ENCODE data around the gene EIF3B.
A peak's percentile ranks its signal among the peaks of the same experiment; 100 is the strongest.
"Not testable (repeated sequence)": the region's sequence is repeated elsewhere in the genome, so short reads cannot be mapped to it uniquely, and the experiment has no call there.

The EIF3B gene
- 126 to 167 (median 160) reads per million in 3 donors for total RNA-seq

- Histone ChIP-seq H3K4me1 (ENCODE audit: control insufficient read depth, insufficient read depth, low read length, poor library complexity, severe bottlenecking) (peaks cover 32% of the 10 kb centered on the region), H3K9me3 (ENCODE audit: control insufficient read depth, low read length) (no peaks in the 10 kb centered on the region), H3K27ac (ENCODE audit: insufficient read depth, low read length, poor library complexity, severe bottlenecking) (peak within 1 kb of the TSS; percentile 98), H3K36me3 (ENCODE audit: control insufficient read depth, insufficient read depth, low read length) (peaks cover 6% of the 10 kb centered on the region), H3K4me3 (ENCODE audit: insufficient read depth, low read depth, low read length, poor library complexity, severe bottlenecking) (peak within 1 kb of the TSS; percentile 88), H3K27me3 (replicated peaks; ENCODE audit: control insufficient read depth, insufficient read depth, low read length, poor library complexity, severe bottlenecking) (no peaks in the 10 kb centered on the region)
- DNase-seq, result peak; percentile 81 to 86 (median 81)
Measured at GRCh38 chr7:2354186-2354938, at the start of gene EIF3B. Gene EIF3B, plus strand, starts transcription at chr7:2354827. Its CDS starts 95 bp downstream, at chr7:2354922.

GRCh38 chr7:2305258-2305657 lies 49.4 kb upstream of the EIF3B start:
- H3K36me3 ChIP-seq (ENCODE audit: control insufficient read depth, insufficient read depth, low read length); H3K27ac ChIP-seq (ENCODE audit: insufficient read depth, low read length, poor library complexity, severe bottlenecking); DNase-seq; H3K9me3 ChIP-seq (ENCODE audit: control insufficient read depth, low read length); H3K4me1 ChIP-seq (ENCODE audit: control insufficient read depth, insufficient read depth, low read length, poor library complexity, severe bottlenecking); H3K27me3 ChIP-seq (replicated peaks; ENCODE audit: control insufficient read depth, insufficient read depth, low read length, poor library complexity, severe bottlenecking); H3K4me3 ChIP-seq (ENCODE audit: insufficient read depth, low read depth, low read length, poor library complexity, severe bottlenecking): not testable (repeated sequence)

DNA sequence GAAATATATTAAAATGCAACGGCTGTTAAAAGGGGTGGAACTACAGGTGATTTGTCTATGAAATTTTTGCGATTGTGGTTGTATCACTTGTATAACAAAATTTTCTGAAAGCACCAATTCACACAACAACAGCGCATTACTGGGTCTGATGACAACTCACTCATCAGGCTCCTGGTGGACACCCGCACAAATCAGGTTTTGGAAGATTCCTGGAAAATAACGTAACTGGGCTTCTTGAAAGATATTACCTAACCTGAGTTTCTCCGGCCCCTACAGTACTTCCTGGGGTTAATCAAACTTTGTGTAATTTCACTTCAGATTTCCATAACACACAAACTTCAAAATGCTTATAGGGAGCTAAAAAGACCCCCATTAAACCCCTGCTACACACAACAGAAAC lies 47.9 kb upstream of the EIF3B start:
- Histone ChIP-seq H3K27me3 (replicated peaks; ENCODE audit: control insufficient read depth, insufficient read depth, low read length, poor library complexity, severe bottlenecking) (no peaks in the 10 kb centered on the region), H3K27ac (ENCODE audit: insufficient read depth, low read length, poor library complexity, severe bottlenecking) (no peak overlapping the region), H3K9me3 (ENCODE audit: control insufficient read depth, low read length) (no peaks in the 10 kb centered on the region), H3K4me1 (ENCODE audit: control insufficient read depth, insufficient read depth, low read length, poor library complexity, severe bottlenecking) (no peaks in the 10 kb centered on the region), H3K36me3 (ENCODE audit: control insufficient read depth, insufficient read depth, low read length) (no peaks in the 10 kb centered on the region), H3K4me3 (ENCODE audit: insufficient read depth, low read depth, low read length, poor library complexity, severe bottlenecking) (no peak overlapping the region)
- no peak for DNase-seq

- no peaks in the 10 kb centered on the region for H3K4me1 ChIP-seq (ENCODE audit: control insufficient read depth, insufficient read depth, low read length, poor library complexity, severe bottlenecking)
- no peak overlapping the region for H3K27ac ChIP-seq (ENCODE audit: insufficient read depth, low read length, poor library complexity, severe bottlenecking)
- H3K27me3 ChIP-seq (replicated peaks; ENCODE audit: control insufficient read depth, insufficient read depth, low read length, poor library complexity, severe bottlenecking), result no peaks in the 10 kb centered on the region
- H3K36me3 ChIP-seq (ENCODE audit: control insufficient read depth, insufficient read depth, low read length), result no peaks in the 10 kb centered on the region
- no peak overlapping the region for H3K4me3 ChIP-seq (ENCODE audit: insufficient read depth, low read depth, low read length, poor library complexity, severe bottlenecking)
- DNase-seq, result no peak
- no peaks in the 10 kb centered on the region for H3K9me3 ChIP-seq (ENCODE audit: control insufficient read depth, low read length)
Measured at GRCh38 chr7:2307690-2308107, 46.9 kb upstream of the EIF3B start.

DNA sequence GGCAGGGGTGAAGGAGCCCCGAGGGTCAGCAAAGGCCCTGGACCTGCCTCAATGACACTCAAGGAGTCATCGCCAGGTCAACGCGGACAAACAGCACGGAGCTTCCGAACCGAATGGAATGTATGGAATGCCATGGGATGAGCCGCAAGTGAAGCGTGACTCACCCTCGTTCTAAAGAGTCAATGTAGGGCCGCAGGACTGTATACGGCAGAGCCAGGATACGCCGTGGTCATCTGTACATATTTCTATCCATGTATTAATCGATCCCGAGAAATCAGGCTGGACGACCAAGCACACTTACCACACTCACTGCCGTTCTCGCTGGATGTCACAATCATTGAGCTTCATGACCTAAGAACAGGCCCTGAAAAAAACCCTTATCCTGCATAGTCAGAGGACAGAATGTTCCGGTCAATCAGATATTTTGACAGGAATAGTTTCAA lies 44.7 kb upstream of the EIF3B start:
- Histone ChIP-seq H3K4me3 (ENCODE audit: insufficient read depth, low read depth, low read length, poor library complexity, severe bottlenecking) (no peak overlapping the region), H3K27ac (ENCODE audit: insufficient read depth, low read length, poor library complexity, severe bottlenecking) (no peak overlapping the region), H3K9me3 (ENCODE audit: control insufficient read depth, low read length) (no peaks in the 10 kb centered on the region), H3K36me3 (ENCODE audit: control insufficient read depth, insufficient read depth, low read length) (no peaks in the 10 kb centered on the region), H3K27me3 (replicated peaks; ENCODE audit: control insufficient read depth, insufficient read depth, low read length, poor library complexity, severe bottlenecking) (no peaks in the 10 kb centered on the region), H3K4me1 (ENCODE audit: control insufficient read depth, insufficient read depth, low read length, poor library complexity, severe bottlenecking) (peaks cover 4% of the 10 kb centered on the region)
- no peak for DNase-seq

DNA sequence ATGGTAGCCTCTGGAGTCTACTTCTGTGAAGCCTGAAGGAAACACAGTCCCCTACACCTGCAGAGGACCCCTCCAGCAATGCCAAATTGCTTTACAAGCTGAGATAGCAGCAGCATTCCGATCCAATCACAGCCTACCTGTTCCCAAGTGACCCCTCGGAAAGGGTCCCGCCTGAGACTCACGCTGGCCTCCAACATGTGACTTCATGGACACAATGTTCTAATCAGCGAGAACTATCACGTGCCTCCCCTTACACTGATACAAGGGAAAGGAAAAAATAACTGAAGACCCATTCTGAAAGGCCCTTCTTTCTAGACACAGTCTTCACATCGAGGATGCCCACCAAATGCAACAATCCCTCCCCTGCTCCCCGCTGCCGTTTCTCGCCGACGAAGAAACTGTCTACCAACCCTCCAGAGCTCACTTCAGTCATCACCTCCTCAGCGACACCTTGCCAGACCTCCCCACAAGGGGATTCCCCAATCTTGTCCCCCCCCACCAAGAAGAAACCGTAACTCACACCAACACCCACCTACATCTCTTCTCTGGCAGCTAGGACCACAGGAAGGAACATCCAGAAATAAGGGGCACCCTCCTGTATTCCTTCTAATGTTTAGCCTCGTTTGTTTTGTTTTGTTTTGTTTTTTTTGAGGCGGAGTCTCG lies 42.2 kb upstream of the EIF3B start:
- H3K36me3 ChIP-seq (ENCODE audit: control insufficient read depth, insufficient read depth, low read length), result no peaks in the 10 kb centered on the region
- peaks cover 4% of the 10 kb centered on the region for H3K4me1 ChIP-seq (ENCODE audit: control insufficient read depth, insufficient read depth, low read length, poor library complexity, severe bottlenecking)
- no peaks in the 10 kb centered on the region for H3K9me3 ChIP-seq (ENCODE audit: control insufficient read depth, low read length)
- no peak for DNase-seq
- H3K27ac ChIP-seq (ENCODE audit: insufficient read depth, low read length, poor library complexity, severe bottlenecking), result no peak overlapping the region
- no peak overlapping the region for H3K4me3 ChIP-seq (ENCODE audit: insufficient read depth, low read depth, low read length, poor library complexity, severe bottlenecking)
- H3K27me3 ChIP-seq (replicated peaks; ENCODE audit: control insufficient read depth, insufficient read depth, low read length, poor library complexity, severe bottlenecking), result no peaks in the 10 kb centered on the region

- Histone ChIP-seq H3K36me3 (ENCODE audit: control insufficient read depth, insufficient read depth, low read length) (no peaks in the 10 kb centered on the region), H3K27me3 (replicated peaks; ENCODE audit: control insufficient read depth, insufficient read depth, low read length, poor library complexity, severe bottlenecking) (no peaks in the 10 kb centered on the region), H3K9me3 (ENCODE audit: control insufficient read depth, low read length) (no peaks in the 10 kb centered on the region), H3K4me1 (ENCODE audit: control insufficient read depth, insufficient read depth, low read length, poor library complexity, severe bottlenecking) (peaks cover 4% of the 10 kb centered on the region), H3K27ac (ENCODE audit: insufficient read depth, low read length, poor library complexity, severe bottlenecking) (peak overlapping the region; percentile 29), H3K4me3 (ENCODE audit: insufficient read depth, low read depth, low read length, poor library complexity, severe bottlenecking) (peak overlapping the region; percentile 63)
- peak in 1 of 3 donors; percentile 2 for DNase-seq
Measured at GRCh38 chr7:2313450-2314208, 41.0 kb upstream of the EIF3B start.

- Histone ChIP-seq H3K36me3 (ENCODE audit: control insufficient read depth, insufficient read depth, low read length) (no peaks in the 10 kb centered on the region), H3K27ac (ENCODE audit: insufficient read depth, low read length, poor library complexity, severe bottlenecking) (peak within 1 kb of the TSS; percentile 29), H3K9me3 (ENCODE audit: control insufficient read depth, low read length) (no peaks in the 10 kb centered on the region), H3K27me3 (replicated peaks; ENCODE audit: control insufficient read depth, insufficient read depth, low read length, poor library complexity, severe bottlenecking) (no peaks in the 10 kb centered on the region), H3K4me1 (ENCODE audit: control insufficient read depth, insufficient read depth, low read length, poor library complexity, severe bottlenecking) (peaks cover 4% of the 10 kb centered on the region), H3K4me3 (ENCODE audit: insufficient read depth, low read depth, low read length, poor library complexity, severe bottlenecking) (peak within 1 kb of the TSS; percentile 63)
- DNase-seq, result peak; percentile 95 to 97 (median 95)
Measured at GRCh38 chr7:2314209-2314955, 40.2 kb upstream of the EIF3B start, which contains the start of gene SNX8. Gene SNX8, minus strand, starts transcription at chr7:2314441. Its CDS starts 20 bp downstream, at chr7:2314421.

- not testable (repeated sequence) for H3K27ac ChIP-seq (ENCODE audit: insufficient read depth, low read length, poor library complexity, severe bottlenecking); H3K36me3 ChIP-seq (ENCODE audit: control insufficient read depth, insufficient read depth, low read length); DNase-seq; H3K27me3 ChIP-seq (replicated peaks; ENCODE audit: control insufficient read depth, insufficient read depth, low read length, poor library complexity, severe bottlenecking); H3K4me1 ChIP-seq (ENCODE audit: control insufficient read depth, insufficient read depth, low read length, poor library complexity, severe bottlenecking); H3K4me3 ChIP-seq (ENCODE audit: insufficient read depth, low read depth, low read length, poor library complexity, severe bottlenecking); H3K9me3 ChIP-seq (ENCODE audit: control insufficient read depth, low read length)
Measured at GRCh38 chr7:2314956-2315530, 39.6 kb upstream of the EIF3B start.

Measured in effector memory CD4-positive, alpha-beta T cell (primary cell).